Measurements from ENCODE around the gene ERC2.

The ERC2 gene

DNA sequence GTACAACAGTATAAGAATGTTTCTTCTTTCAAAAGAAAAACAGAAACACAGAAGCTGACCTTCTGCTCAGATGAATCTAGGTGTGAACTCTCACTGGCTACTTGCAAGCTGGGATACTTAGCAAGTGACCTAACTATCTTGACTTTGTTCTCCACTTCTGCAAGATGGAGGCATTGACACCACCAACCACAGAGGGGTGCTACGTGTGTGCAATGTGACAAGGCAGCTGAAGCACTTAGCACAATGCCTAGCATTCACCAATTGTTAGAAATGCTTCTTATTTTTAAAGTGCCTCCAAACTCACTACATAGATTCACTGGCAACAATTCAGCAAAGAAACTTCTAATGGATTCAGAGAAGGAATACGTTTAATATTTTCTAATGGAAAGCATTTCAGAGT is 649.8 kb downstream of the ERC2 start (continued):
- TF ChIP-seq, protein P1, sequence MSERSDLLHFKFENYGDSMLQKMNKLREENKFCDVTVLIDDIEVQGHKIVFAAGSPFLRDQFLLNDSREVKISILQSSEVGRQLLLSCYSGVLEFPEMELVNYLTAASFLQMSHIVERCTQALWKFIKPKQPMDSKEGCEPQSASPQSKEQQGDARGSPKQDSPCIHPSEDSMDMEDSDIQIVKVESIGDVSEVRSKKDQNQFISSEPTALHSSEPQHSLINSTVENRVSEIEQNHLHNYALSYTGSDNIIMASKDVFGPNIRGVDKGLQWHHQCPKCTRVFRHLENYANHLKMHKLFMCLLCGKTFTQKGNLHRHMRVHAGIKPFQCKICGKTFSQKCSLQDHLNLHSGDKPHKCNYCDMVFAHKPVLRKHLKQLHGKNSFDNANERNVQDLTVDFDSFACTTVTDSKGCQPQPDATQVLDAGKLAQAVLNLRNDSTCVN (tag by site-specific recombination; optimal IDR thresholded peaks at IDR 0.05) = no peak
- TF ChIP-seq ZNF658 (tag by site-specific recombination; IDR thresholded peaks at IDR 0.05) = no peak
- no peak for TF ChIP-seq ZNF391 (tag by site-specific recombination; IDR thresholded peaks at IDR 0.05; ENCODE audit: borderline replicate concordance, low read depth)
- TF ChIP-seq ZNF19 (tag by site-specific recombination; IDR thresholded peaks at IDR 0.05; ENCODE audit: low read depth) = no peak
- no peak for TF ChIP-seq ZNF529 (tag by site-specific recombination; IDR thresholded peaks at IDR 0.05; ENCODE audit: insufficient replicate concordance)
- no peak for TF ChIP-seq ZBTB48 (tag by site-specific recombination; IDR thresholded peaks at IDR 0.05)
- TF ChIP-seq ZNF341 (tag by site-specific recombination; IDR thresholded peaks at IDR 0.05; ENCODE audit: low read depth) = no peak

DNA sequence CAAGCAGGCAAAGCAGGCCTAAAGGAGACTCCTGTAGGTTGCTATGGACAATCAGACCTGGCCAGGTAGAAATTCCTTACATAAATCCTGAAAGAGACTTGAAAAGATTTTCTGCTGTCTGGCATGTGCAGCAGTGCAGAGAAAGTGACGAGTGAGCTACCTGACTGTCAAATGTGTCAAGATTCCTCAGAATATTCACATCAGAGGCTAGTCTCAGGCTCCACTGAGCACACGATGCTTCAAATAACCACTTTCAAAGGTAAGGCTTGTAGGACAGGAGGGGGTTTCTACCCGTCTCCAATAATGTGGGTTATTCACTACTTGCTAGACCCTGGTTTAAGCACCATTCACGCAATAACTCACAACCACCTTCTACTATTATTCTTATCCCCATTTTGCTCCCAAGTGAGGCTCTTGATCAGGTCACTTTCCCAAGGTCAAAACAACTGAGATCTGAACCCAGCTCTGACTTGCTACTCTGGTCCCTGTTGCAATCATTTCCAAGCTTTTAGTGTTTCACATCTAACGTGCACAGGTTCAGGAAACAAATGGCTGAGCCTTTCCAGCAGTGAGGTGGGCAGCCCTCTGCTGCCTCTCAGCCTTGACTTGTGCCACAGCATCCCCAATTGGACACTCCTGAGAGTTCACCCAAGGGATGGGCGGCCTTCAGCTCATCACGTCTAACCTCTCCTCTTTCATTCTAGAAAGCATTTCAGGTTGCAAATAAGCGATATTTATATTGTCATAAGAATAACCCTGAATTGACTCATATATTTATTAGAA is 651.3 kb downstream of the ERC2 start:
- H3K27ac ChIP-seq (ENCODE audit: extremely low read depth, low read depth, low read length) = no peak overlapping the region
- POLR2A ChIA-PET = no interaction called here

DNA sequence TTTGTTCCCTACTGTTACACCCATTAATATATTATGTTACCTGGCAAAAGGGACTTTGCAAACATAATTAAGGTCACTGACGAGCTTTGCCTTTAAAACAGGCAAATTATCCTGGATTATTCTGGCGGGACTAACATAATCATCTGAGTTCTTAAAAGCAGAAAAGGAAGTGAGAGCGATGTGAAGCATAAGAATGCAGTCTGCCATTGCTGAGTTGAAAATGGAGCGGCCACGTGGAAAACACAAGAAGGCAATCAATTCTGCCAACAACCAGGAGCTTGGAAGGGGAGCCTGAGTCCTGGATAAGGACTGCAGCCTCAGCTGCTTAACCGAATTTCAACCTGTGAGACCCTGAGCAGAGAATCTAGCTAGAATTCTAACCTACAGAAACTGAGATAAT is 653.0 kb downstream of the ERC2 start:
- Histone ChIP-seq H3K9me3 (ENCODE audit: control insufficient read depth, insufficient read depth, low read depth, low read length) (no peaks in the 10 kb centered on the region), H3K27ac (ENCODE audit: extremely low read depth, low read depth, low read length) (no peak overlapping the region), H3K4me3 (ENCODE audit: low read depth, low read length) (no peak overlapping the region), H3K4me1 (ENCODE audit: control insufficient read depth, insufficient read depth, low read length) (no peaks in the 10 kb centered on the region), H3K36me3 (ENCODE audit: control insufficient read depth in 2 of 2, insufficient read depth in 1 of 2, low read length in 2 of 2) (no peaks in the 10 kb centered on the region)
- ChIA-PET POLR2A (interaction anchor here (0.6 kb wide), 1 partner anchor 36 kb away, joined by 10 read pairs; no protein-coding TSS in a partner anchor), CTCF (no interaction called here)
- TF ChIP-seq, protein P2, sequence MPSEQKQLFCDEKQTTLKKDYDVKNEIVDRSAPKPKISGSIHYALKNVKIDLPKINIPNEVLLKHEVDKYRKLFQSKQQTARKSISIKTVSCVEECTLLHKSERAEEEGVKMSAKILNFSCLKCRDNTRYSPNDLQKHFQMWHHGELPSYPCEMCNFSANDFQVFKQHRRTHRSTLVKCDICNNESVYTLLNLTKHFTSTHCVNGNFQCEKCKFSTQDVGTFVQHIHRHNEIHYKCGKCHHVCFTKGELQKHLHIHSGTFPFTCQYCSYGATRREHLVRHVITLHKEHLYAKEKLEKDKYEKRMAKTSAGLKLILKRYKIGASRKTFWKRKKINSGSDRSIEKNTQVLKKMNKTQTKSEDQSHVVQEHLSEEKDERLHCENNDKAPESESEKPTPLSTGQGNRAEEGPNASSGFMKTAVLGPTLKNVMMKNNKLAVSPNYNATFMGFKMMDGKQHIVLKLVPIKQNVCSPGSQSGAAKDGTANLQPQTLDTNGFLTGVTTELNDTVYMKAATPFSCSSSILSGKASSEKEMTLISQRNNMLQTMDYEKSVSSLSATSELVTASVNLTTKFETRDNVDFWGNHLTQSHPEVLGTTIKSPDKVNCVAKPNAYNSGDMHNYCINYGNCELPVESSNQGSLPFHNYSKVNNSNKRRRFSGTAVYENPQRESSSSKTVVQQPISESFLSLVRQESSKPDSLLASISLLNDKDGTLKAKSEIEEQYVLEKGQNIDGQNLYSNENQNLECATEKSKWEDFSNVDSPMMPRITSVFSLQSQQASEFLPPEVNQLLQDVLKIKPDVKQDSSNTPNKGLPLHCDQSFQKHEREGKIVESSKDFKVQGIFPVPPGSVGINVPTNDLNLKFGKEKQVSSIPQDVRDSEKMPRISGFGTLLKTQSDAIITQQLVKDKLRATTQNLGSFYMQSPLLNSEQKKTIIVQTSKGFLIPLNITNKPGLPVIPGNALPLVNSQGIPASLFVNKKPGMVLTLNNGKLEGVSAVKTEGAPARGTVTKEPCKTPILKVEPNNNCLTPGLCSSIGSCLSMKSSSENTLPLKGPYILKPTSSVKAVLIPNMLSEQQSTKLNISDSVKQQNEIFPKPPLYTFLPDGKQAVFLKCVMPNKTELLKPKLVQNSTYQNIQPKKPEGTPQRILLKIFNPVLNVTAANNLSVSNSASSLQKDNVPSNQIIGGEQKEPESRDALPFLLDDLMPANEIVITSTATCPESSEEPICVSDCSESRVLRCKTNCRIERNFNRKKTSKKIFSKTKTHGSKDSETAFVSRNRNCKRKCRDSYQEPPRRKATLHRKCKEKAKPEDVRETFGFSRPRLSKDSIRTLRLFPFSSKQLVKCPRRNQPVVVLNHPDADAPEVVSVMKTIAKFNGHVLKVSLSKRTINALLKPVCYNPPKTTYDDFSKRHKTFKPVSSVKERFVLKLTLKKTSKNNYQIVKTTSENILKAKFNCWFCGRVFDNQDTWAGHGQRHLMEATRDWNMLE (tag by site-specific recombination; conservative IDR thresholded peaks at IDR 0.05; ENCODE audit: low read depth) = no peak
- TF ChIP-seq ZNF404 (tag by site-specific recombination; IDR thresholded peaks at IDR 0.05) = no peak
- no peak for TF ChIP-seq BCL11B (tag by site-specific recombination; IDR thresholded peaks at IDR 0.05; ENCODE audit: low read depth)
- no peak for TF ChIP-seq ZNF354C (tag by site-specific recombination; IDR thresholded peaks at IDR 0.05; ENCODE audit: borderline replicate concordance, low read depth)
- no peak for TF ChIP-seq ZNF274 (IDR thresholded peaks at IDR 0.05; ENCODE audit: low read length)
- no peak for TF ChIP-seq ZNF274 (tag by site-specific recombination; IDR thresholded peaks at IDR 0.05; ENCODE audit: borderline replicate concordance)
- no peak for TF ChIP-seq ZBTB48 (tag by site-specific recombination; IDR thresholded peaks at IDR 0.05)

More for the DNA sequence above, 651.3 kb downstream of the ERC2 start:
- no peaks in the 10 kb centered on the region for H3K4me1 ChIP-seq (ENCODE audit: control insufficient read depth, insufficient read depth, low read length)
- no peaks in the 10 kb centered on the region for H3K36me3 ChIP-seq (ENCODE audit: control insufficient read depth in 2 of 2, insufficient read depth in 1 of 2, low read length in 2 of 2)
- CTCF ChIA-PET = no interaction called here
- no peak overlapping the region for H3K4me3 ChIP-seq (ENCODE audit: low read depth, low read length)
- H3K9me3 ChIP-seq (ENCODE audit: control insufficient read depth, insufficient read depth, low read depth, low read length) = no peaks in the 10 kb centered on the region
- TF ChIP-seq ZSCAN23 (tag by site-specific recombination; IDR thresholded peaks at IDR 0.05) (no peak), ZNF837 (tag by site-specific recombination; IDR thresholded peaks at IDR 0.05) (no peak), ZNF292 (tag by site-specific recombination; IDR thresholded peaks at IDR 0.05; ENCODE audit: borderline replicate concordance, low read depth) (no peak), ZNF660 (tag by site-specific recombination; IDR thresholded peaks at IDR 0.05) (no peak), ZNF658 (tag by site-specific recombination; IDR thresholded peaks at IDR 0.05) (no peak), ZNF37A (tag by site-specific recombination; IDR thresholded peaks at IDR 0.05) (no peak), ZNF670 (tag by site-specific recombination; IDR thresholded peaks at IDR 0.05; ENCODE audit: low read depth) (no peak), ZXDB (tag by site-specific recombination; IDR thresholded peaks at IDR 0.05) (no peak), ZIC2 (tag by site-specific recombination; IDR thresholded peaks at IDR 0.05) (no peak), KLF16 (tag by site-specific recombination; IDR thresholded peaks at IDR 0.05) (no peak), GLIS2 (tag by site-specific recombination; IDR thresholded peaks at IDR 0.05) (no peak), ZBTB20 (tag by site-specific recombination; IDR thresholded peaks at IDR 0.05) (no peak), ZNF777 (tag by site-specific recombination; IDR thresholded peaks at IDR 0.05; ENCODE audit: borderline replicate concordance) (no peak), ZNF521 (tag by site-specific recombination; IDR thresholded peaks at IDR 0.05) (no peak), ZNF830 (tag by site-specific recombination; IDR thresholded peaks at IDR 0.05; ENCODE audit: low read depth) (no peak), ZNF624 (tag by site-specific recombination; IDR thresholded peaks at IDR 0.05) (no peak), ZFP41 (tag by site-specific recombination; IDR thresholded peaks at IDR 0.05; ENCODE audit: borderline replicate concordance) (no peak), HOXD13 (CRISPR knock-in tag; IDR thresholded peaks at IDR 0.05; ENCODE audit: borderline replicate concordance) (no peak)
- TF ChIP-seq, protein P3, sequence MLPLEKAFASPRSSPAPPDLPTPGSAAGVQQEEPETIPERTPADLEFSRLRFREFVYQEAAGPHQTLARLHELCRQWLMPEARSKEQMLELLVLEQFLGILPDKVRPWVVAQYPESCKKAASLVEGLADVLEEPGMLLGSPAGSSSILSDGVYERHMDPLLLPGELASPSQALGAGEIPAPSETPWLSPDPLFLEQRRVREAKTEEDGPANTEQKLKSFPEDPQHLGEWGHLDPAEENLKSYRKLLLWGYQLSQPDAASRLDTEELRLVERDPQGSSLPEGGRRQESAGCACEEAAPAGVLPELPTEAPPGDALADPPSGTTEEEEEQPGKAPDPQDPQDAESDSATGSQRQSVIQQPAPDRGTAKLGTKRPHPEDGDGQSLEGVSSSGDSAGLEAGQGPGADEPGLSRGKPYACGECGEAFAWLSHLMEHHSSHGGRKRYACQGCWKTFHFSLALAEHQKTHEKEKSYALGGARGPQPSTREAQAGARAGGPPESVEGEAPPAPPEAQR (tag by site-specific recombination; IDR thresholded peaks at IDR 0.05) = no peak
- TF ChIP-seq, protein P4, sequence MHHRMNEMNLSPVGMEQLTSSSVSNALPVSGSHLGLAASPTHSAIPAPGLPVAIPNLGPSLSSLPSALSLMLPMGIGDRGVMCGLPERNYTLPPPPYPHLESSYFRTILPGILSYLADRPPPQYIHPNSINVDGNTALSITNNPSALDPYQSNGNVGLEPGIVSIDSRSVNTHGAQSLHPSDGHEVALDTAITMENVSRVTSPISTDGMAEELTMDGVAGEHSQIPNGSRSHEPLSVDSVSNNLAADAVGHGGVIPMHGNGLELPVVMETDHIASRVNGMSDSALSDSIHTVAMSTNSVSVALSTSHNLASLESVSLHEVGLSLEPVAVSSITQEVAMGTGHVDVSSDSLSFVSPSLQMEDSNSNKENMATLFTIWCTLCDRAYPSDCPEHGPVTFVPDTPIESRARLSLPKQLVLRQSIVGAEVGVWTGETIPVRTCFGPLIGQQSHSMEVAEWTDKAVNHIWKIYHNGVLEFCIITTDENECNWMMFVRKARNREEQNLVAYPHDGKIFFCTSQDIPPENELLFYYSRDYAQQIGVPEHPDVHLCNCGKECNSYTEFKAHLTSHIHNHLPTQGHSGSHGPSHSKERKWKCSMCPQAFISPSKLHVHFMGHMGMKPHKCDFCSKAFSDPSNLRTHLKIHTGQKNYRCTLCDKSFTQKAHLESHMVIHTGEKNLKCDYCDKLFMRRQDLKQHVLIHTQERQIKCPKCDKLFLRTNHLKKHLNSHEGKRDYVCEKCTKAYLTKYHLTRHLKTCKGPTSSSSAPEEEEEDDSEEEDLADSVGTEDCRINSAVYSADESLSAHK (tag by site-specific recombination; IDR thresholded peaks at IDR 0.05) = no peak

Measured in HEK293 (cell line).